ENCODE results near the gene TOP3A.

Gene TOP3A

DNA sequence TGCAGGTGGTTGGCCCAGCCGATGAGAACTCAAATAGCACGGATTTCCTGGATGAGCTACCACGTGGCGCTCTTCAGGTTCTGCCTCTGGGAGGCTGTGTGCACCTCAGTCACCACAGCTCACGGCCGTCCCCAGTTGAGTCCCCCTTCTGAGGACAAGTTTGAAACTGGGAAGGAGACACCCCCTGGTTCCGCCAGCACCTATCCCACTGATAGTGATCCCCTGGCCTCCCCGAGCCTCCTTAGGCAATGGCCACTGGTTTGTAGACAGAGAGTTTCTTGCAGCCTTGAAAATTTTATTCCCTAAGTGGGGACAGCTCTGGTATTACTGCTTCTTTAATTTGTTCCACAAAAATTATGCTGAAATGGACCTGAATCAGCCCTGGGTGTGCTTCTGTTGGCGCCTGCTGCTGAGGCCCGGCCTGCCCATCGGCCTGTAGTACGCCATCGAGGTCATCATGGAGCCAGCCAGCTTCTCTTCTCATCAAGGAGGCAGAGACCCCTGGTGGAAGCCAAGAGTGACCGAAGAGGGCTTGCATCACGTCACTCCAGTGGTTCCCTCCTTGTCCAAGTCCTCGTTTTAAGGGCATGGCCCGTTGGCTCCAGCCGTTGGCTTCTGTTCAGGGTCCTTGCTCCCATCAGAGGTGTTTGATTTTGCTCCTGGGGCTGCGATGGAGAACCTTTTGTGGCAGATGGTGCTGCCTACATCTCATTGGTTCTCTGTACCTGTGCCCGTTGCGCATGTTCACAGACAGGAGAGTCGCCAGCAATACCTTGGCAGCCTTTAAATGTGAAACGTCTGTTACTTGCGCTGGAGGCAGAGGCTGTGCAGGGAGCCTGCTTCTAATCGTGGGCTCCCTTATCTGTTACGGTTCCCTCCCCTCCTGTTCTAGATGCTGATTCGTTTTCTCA is 9.6 kb upstream of the TOP3A start:
- H3K4me3 ChIP-seq (ENCODE audit: low read depth, low read length, poor library complexity, severe bottlenecking): no peak overlapping the region
- H3K4me1 ChIP-seq (ENCODE audit: insufficient read depth, low read length, severe bottlenecking): peaks cover 24% of the 10 kb centered on the region
- H3K9me2 ChIP-seq (ENCODE audit: low read depth, low read length): no peaks in the 10 kb centered on the region
- H3K27ac ChIP-seq (ENCODE audit: low read depth, low read length, poor library complexity, severe bottlenecking): peak overlapping the region; percentile 45
- no peaks in the 10 kb centered on the region for H3F3A ChIP-seq (ENCODE audit: insufficient read depth, low read length)
- no peaks in the 10 kb centered on the region for H3K79me2 ChIP-seq (ENCODE audit: insufficient read depth, low read length)
- no peaks in the 10 kb centered on the region for H3K9me3 ChIP-seq (ENCODE audit: low read length)
- no peak overlapping the region for H3K4me2 ChIP-seq (ENCODE audit: low read length)
- TF ChIP-seq, protein P1, sequence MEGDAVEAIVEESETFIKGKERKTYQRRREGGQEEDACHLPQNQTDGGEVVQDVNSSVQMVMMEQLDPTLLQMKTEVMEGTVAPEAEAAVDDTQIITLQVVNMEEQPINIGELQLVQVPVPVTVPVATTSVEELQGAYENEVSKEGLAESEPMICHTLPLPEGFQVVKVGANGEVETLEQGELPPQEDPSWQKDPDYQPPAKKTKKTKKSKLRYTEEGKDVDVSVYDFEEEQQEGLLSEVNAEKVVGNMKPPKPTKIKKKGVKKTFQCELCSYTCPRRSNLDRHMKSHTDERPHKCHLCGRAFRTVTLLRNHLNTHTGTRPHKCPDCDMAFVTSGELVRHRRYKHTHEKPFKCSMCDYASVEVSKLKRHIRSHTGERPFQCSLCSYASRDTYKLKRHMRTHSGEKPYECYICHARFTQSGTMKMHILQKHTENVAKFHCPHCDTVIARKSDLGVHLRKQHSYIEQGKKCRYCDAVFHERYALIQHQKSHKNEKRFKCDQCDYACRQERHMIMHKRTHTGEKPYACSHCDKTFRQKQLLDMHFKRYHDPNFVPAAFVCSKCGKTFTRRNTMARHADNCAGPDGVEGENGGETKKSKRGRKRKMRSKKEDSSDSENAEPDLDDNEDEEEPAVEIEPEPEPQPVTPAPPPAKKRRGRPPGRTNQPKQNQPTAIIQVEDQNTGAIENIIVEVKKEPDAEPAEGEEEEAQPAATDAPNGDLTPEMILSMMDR (IDR thresholded peaks at IDR 0.05; ENCODE audit: low read length): no peak
- no peak for TF ChIP-seq EZH2 (IDR thresholded peaks at IDR 0.05; ENCODE audit: borderline replicate concordance, low read length)
- no peak overlapping the region for H3K9ac ChIP-seq (ENCODE audit: low read length)
- H2AFZ ChIP-seq (ENCODE audit: low read length): no peak overlapping the region
- H3K36me3 ChIP-seq (ENCODE audit: insufficient read depth, low read length): peaks cover 67% of the 10 kb centered on the region
- no peaks in the 10 kb centered on the region for H3K27me3 ChIP-seq (ENCODE audit: insufficient read depth, low read length)
- no peaks in the 10 kb centered on the region for H4K20me1 ChIP-seq (ENCODE audit: insufficient read depth, low read length)

DNA sequence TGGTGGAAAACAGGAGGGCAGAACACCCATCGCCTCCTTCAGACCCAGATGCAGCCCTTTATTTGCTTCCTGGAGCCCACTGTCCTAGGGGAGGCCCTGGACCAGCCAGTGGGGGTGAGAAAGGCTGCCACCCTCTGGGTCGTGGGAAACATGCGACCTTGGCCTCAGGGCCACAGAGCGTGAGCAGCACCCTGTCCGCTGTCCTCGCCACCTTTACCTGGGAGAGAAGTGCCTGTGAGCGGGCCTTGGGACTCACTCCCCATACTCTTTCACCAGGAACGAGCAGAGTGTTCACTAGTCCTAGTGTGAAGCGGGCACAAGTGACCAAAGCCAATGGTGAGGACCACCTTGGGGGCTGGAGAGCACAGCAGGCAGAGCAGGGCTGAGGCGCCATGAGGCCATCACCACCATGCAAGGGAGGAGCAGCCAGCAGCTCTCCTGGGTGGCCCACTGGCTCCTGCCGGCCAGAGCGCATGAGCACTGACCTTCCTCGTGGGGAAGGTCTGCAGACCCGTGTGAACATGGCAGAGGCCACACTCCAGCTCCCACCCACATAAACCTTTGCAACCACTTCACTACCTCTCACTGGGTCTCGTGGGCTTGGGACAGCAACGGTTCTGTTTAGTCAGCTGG is 8.8 kb upstream of the TOP3A start:
- no peaks in the 10 kb centered on the region for H3K79me2 ChIP-seq (ENCODE audit: insufficient read depth, low read length)
- no peak overlapping the region for H3K9ac ChIP-seq (ENCODE audit: low read length)

DNA sequence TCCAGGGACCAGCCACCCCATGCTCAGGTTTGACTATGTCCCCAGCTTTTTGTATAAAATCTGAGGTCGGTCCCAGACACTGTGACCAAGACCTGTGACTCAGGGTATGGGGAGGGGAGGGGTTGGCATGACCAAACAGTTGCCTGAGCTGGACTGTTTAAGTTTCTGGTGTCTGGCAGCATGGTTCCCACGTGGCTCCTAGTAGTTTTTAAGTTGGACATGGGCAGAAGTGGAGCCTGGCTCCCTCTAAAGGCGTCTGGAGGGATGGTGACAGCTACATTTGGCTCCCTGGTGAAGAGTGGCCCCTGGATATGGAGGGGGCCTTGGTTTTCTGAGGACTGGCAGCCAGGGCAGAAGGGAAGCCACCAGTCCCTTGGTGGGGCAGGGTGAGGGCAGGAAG is 8.2 kb upstream of the TOP3A start:
- no peak overlapping the region for H3K4me2 ChIP-seq (ENCODE audit: low read length)
- H3K4me1 ChIP-seq (ENCODE audit: insufficient read depth, low read length, severe bottlenecking): peaks cover 38% of the 10 kb centered on the region
- H3K9ac ChIP-seq (ENCODE audit: low read length): no peak overlapping the region
- no peak overlapping the region for H2AFZ ChIP-seq (ENCODE audit: low read length)
- H4K20me1 ChIP-seq (ENCODE audit: insufficient read depth, low read length): no peaks in the 10 kb centered on the region
- H3K79me2 ChIP-seq (ENCODE audit: insufficient read depth, low read length): 0 out of 2 replicates have a peak, but pooled peaks cover under 1% of the 10 kb centered on the region
- no peaks in the 10 kb centered on the region for H3K9me2 ChIP-seq (ENCODE audit: low read depth, low read length)
- H3K9me3 ChIP-seq (ENCODE audit: low read length): no peaks in the 10 kb centered on the region
- no peak overlapping the region for H3K27ac ChIP-seq (ENCODE audit: low read depth, low read length, poor library complexity, severe bottlenecking)
- no peaks in the 10 kb centered on the region for H3K27me3 ChIP-seq (ENCODE audit: insufficient read depth, low read length)
- TF ChIP-seq EZH2 (IDR thresholded peaks at IDR 0.05; ENCODE audit: borderline replicate concordance, low read length): no peak
- TF ChIP-seq, protein P1 (IDR thresholded peaks at IDR 0.05; ENCODE audit: low read length): peak; percentile 30; the same call in 1 of the 2 replicates
- no peaks in the 10 kb centered on the region for H3F3A ChIP-seq (ENCODE audit: insufficient read depth, low read length)
- H3K4me3 ChIP-seq (ENCODE audit: low read depth, low read length, poor library complexity, severe bottlenecking): no peak overlapping the region
- peaks cover 56% of the 10 kb centered on the region for H3K36me3 ChIP-seq (ENCODE audit: insufficient read depth, low read length)

More for the DNA sequence above, 8.8 kb upstream of the TOP3A start:
- TF ChIP-seq, protein P1 (IDR thresholded peaks at IDR 0.05; ENCODE audit: low read length): no peak
- no peak for TF ChIP-seq EZH2 (IDR thresholded peaks at IDR 0.05; ENCODE audit: borderline replicate concordance, low read length)
- no peaks in the 10 kb centered on the region for H3F3A ChIP-seq (ENCODE audit: insufficient read depth, low read length)
- H3K9me2 ChIP-seq (ENCODE audit: low read depth, low read length): no peaks in the 10 kb centered on the region
- no peaks in the 10 kb centered on the region for H3K9me3 ChIP-seq (ENCODE audit: low read length)
- no peak overlapping the region for H3K27ac ChIP-seq (ENCODE audit: low read depth, low read length, poor library complexity, severe bottlenecking)
- H3K36me3 ChIP-seq (ENCODE audit: insufficient read depth, low read length): peaks cover 63% of the 10 kb centered on the region
- no peak overlapping the region for H3K4me3 ChIP-seq (ENCODE audit: low read depth, low read length, poor library complexity, severe bottlenecking)
- H2AFZ ChIP-seq (ENCODE audit: low read length): no peak overlapping the region
- H3K27me3 ChIP-seq (ENCODE audit: insufficient read depth, low read length): no peaks in the 10 kb centered on the region
- peaks cover 32% of the 10 kb centered on the region for H3K4me1 ChIP-seq (ENCODE audit: insufficient read depth, low read length, severe bottlenecking)
- H4K20me1 ChIP-seq (ENCODE audit: insufficient read depth, low read length): no peaks in the 10 kb centered on the region
- no peak overlapping the region for H3K4me2 ChIP-seq (ENCODE audit: low read length)
